HCT116 (cell line): ENCODE results near the gene LRCH4. TPM values are rescaled to one million over a fixed set of nuclear protein-coding genes. Genes with fewer than 3 reads are reported as not detected.

Source experiments
- ATAC-seq: fragments of 200-7000 bp; cut with Tn5 transposase; 2 replicates; pipeline ENCODE4 v1.9.1; 2020; ENCODE audit warnings: mild to moderate bottlenecking, moderate library complexity
- BruUV-seq: library from RNA; stranded (reverse); fragments of 400-500 nt; replicated peaks from 2 replicates; lab custom pipeline; 2021; lab: Mats Ljungman, UMichigan
- CTCF ChIA-PET: fragments of 300-600 bp; sonication (Branson Sonifier 250); formaldehyde crosslinking; loops from one replicate; lab custom pipeline; 2021; ENCODE audit warnings: antibody characterized with exemption; lab: Charles Lee
- POLR2A ChIA-PET: fragments of 300-600, 350-600 bp; sonication (Branson Sonifier 250); formaldehyde crosslinking; loops from one replicate; lab custom pipeline; 2021; ENCODE audit warnings: antibody characterized with exemption; lab: Charles Lee
- RAD21 ChIA-PET, 2 experiments: fragments of 300-600 bp; sonication (Branson Sonifier 250); formaldehyde crosslinking; loops; one replicate each; lab custom pipeline; 2023; ENCODE audit warnings: low total read pairs in 2 of 2; ENCODE audit not compliant: uncharacterized antibody in 2 of 2, unreplicated experiment in 2 of 2, low non-redundant PET in 1 of 2; lab: Charles Lee
- DNase-seq: peaks from one replicate; pipeline ENCODE4 v3.0.0-alpha.2; 2010; ENCODE audit warnings: low read depth, low spot score
- H2AFZ ChIP-seq: fragments of 200-600 bp; shearing (Covaris generic), sonication (generic); 2 replicates; pipeline ENCODE4 v1.6.1; 2017; ENCODE audit warnings: low read depth, mixed run types, mixed read lengths, antibody characterized with exemption, low read length; ENCODE audit not compliant: poor library complexity, severe bottlenecking
- H3K27ac ChIP-seq: 2 replicates; pipeline ENCODE4 v1.5.1; 2012; ENCODE audit warnings: low read depth, low read length
- H3K27me3 ChIP-seq: fragments of 200-600 bp; sonication (generic); 2 replicates; pipeline ENCODE4 v1.6.1; 2016; ENCODE audit warnings: mixed run types, low read length, mixed read lengths; ENCODE audit not compliant: insufficient read depth
- H3K36me3 ChIP-seq, 2 experiments: fragments of 200-500 bp in 1 of 2; fragments of 200-600 bp in 1 of 2; sonication (Bioruptor generic) in 1 of 2; sonication (generic) in 1 of 2; 2 replicates each; pipeline versions ENCODE4 v1.5.1 to v1.6.1; 2014 to 2016; ENCODE audit warnings: low read length in 2 of 2, inconsistent platforms in 1 of 2, mixed read lengths in 1 of 2, mixed run types in 1 of 2; ENCODE audit not compliant: insufficient read depth in 2 of 2, control insufficient read depth in 1 of 2
- H3K4me1 ChIP-seq, 2 experiments: fragments of 200-600 bp in 1 of 2; sonication (generic) in 1 of 2; 2 replicates each; pipeline versions ENCODE4 v1.5.1 to v1.6.1; 2012 to 2017; ENCODE audit warnings: low read length in 2 of 2, inconsistent platforms in 1 of 2, mild to moderate bottlenecking in 1 of 2, mixed read lengths in 1 of 2, mixed run types in 1 of 2, moderate library complexity in 1 of 2; ENCODE audit not compliant: insufficient read depth in 2 of 2, control insufficient read depth in 1 of 2
- H3K4me2 ChIP-seq: fragments of 200-600 bp; sonication (generic); 2 replicates; pipeline ENCODE4 v1.6.1; 2017; ENCODE audit warnings: mixed run types, low read length, mixed read lengths
- H3K4me3 ChIP-seq, 2 experiments: fragments of 200-600 bp in 1 of 2; sonication (generic) in 1 of 2; replicated peaks in 1 of 2; 2 replicates each; pipeline ENCODE4 v1.5.1; 2011 to 2016; ENCODE audit warnings: low read length in 2 of 2, control low read depth in 1 of 2, low read depth in 1 of 2, mild to moderate bottlenecking in 1 of 2, mixed read lengths in 1 of 2, mixed run types in 1 of 2
- H3K79me2 ChIP-seq: fragments of 200-600 bp; sonication (generic); 2 replicates; pipeline ENCODE4 v1.6.1; 2017; ENCODE audit warnings: mild to moderate bottlenecking, mixed run types, low read length, moderate library complexity, mixed read lengths; ENCODE audit not compliant: insufficient read depth
- H3K9ac ChIP-seq: fragments of 200-600 bp; sonication (generic); 2 replicates; pipeline ENCODE4 v1.6.1; 2016; ENCODE audit warnings: low read length, mixed read lengths
- H3K9me2 ChIP-seq: fragments of 200-600 bp; sonication (generic), shearing (Covaris generic); 2 replicates; pipeline ENCODE4 v1.6.1; 2017; ENCODE audit warnings: mixed run types, mild to moderate bottlenecking, moderate library complexity; ENCODE audit not compliant: insufficient read depth
- H3K9me3 ChIP-seq, 2 experiments: fragments of 200-500 bp in 1 of 2; fragments of 200-600 bp in 1 of 2; sonication (Bioruptor generic) in 1 of 2; sonication (generic) in 1 of 2; 2 replicates each; pipeline ENCODE4 v1.6.1; 2014 to 2017; ENCODE audit warnings: low read length in 2 of 2, mixed read lengths in 2 of 2, inconsistent platforms in 1 of 2, low read depth in 1 of 2, mild to moderate bottlenecking in 1 of 2, mixed run types in 1 of 2, moderate library complexity in 1 of 2; ENCODE audit not compliant: control insufficient read depth in 1 of 2, insufficient read depth in 1 of 2
- H4K20me1 ChIP-seq: fragments of 200-600 bp; sonication (generic), shearing (Covaris generic); 2 replicates; pipeline ENCODE4 v1.6.1; 2017; ENCODE audit warnings: mixed run types, mild to moderate bottlenecking, moderate library complexity; ENCODE audit not compliant: insufficient read depth
- CBX3 ChIP-seq: IDR thresholded peaks from 2 replicates; pipeline ENCODE4 v1.6.1; 2012; ENCODE audit warnings: low read depth
- CEBPB ChIP-seq: IDR thresholded peaks from 2 replicates; pipeline ENCODE4 v1.6.1; 2012; ENCODE audit warnings: low read depth
- EGR1 ChIP-seq: IDR thresholded peaks from 2 replicates; pipeline ENCODE4 v1.6.1; 2012; ENCODE audit warnings: low read depth
- EZH2 ChIP-seq: fragments of 200-600 bp; sonication (generic); IDR thresholded peaks from 2 replicates; pipeline ENCODE4 v1.6.1; 2017; ENCODE audit warnings: antibody characterized with exemption, mixed run types
- FOSL1 ChIP-seq: IDR thresholded peaks from 2 replicates; pipeline ENCODE4 v1.6.1; 2012; ENCODE audit warnings: low read depth
- POLR2A ChIP-seq: IDR thresholded peaks from 2 replicates; pipeline ENCODE4 v1.7.0; 2011; ENCODE audit warnings: borderline replicate concordance; ENCODE audit not compliant: insufficient read depth, insufficient read length; ENCODE audit errors: extremely low read depth
- POLR2AphosphoS5 ChIP-seq: IDR thresholded peaks from 2 replicates; pipeline ENCODE4 v1.6.1; 2011; ENCODE audit warnings: mild to moderate bottlenecking, low read depth, low read length, moderate library complexity
- RAD21 ChIP-seq: IDR thresholded peaks from 2 replicates; pipeline ENCODE4 v1.6.1; 2012; ENCODE audit warnings: low read depth, mild to moderate bottlenecking
- SIN3A ChIP-seq: IDR thresholded peaks from 2 replicates; pipeline ENCODE4 v1.6.1; 2012; ENCODE audit warnings: low read depth
- YY1 ChIP-seq: IDR thresholded peaks from 2 replicates; pipeline ENCODE4 v1.6.1; 2011; ENCODE audit warnings: low read length, low read depth, moderate library complexity, mild to moderate bottlenecking; ENCODE audit not compliant: insufficient replicate concordance; ENCODE audit errors: extremely low read depth
- ZFX ChIP-seq: fragments of 450-650 bp; IDR thresholded peaks from 2 replicates; pipeline ENCODE4 v1.6.1; 2017
- intact Hi-C: fragments of 100-400 bp; cut with micrococcal nuclease; formaldehyde crosslinking; loops from 2 replicates; pipeline ENCODE4 v1.10.0; 2022
- total RNA-seq: library from RNA; stranded (reverse); gene quantifications from one replicate; pipeline ENCODE4 v1.2.1, GENCODE V29; 2021; ENCODE audit not compliant: unreplicated experiment
- TF ChIP-seq, protein P1 (sequence below): IDR thresholded peaks from 2 replicates; pipeline ENCODE4 v1.6.1; 2011; ENCODE audit warnings: mild to moderate bottlenecking, low read length, moderate library complexity; ENCODE audit not compliant: insufficient replicate concordance; ENCODE audit errors: extremely low read depth
- TF ChIP-seq, protein P2 (sequence below), 3 experiments: fragments of 200-600 bp in 1 of 3; sonication (generic) in 1 of 3; IDR thresholded peaks in 2 of 3; conservative IDR thresholded peaks in 1 of 3; 2 replicates each; pipeline ENCODE4 v1.5.1; 2012 to 2017; ENCODE audit warnings: low read depth in 2 of 3, low read length in 2 of 3, antibody characterized with exemption in 1 of 3, borderline replicate concordance in 1 of 3, control low read depth in 1 of 3, mild to moderate bottlenecking in 1 of 3, mixed read lengths in 1 of 3, mixed run types in 1 of 3, moderate library complexity in 1 of 3; ENCODE audit not compliant: insufficient read depth in 1 of 3

The LRCH4 gene
- total RNA-seq, 1 experiment from 2014 or later = 47.9 TPM

DNA sequence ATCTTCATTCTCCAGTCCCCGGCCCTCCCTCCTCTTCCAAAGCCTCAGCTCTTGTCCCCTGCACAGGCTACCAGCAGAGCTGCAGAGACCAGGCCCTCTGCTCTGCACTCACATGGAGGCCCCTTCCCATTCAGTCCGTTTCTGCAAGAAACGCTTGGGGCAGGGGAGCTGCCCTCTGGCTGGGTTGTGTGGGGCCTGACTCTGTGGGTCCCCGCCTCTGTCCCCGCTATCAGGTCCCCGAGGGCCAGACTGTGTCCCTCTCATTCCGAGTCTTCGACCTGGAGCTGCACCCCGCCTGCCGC, 17.7 kb upstream of the LRCH4 start (continued):
- TF ChIP-seq CBX3 (no peak), POLR2A (no peak), SIN3A (no peak), EGR1 (no peak), POLR2AphosphoS5 (no peak)
- TF ChIP-seq, protein P1, sequence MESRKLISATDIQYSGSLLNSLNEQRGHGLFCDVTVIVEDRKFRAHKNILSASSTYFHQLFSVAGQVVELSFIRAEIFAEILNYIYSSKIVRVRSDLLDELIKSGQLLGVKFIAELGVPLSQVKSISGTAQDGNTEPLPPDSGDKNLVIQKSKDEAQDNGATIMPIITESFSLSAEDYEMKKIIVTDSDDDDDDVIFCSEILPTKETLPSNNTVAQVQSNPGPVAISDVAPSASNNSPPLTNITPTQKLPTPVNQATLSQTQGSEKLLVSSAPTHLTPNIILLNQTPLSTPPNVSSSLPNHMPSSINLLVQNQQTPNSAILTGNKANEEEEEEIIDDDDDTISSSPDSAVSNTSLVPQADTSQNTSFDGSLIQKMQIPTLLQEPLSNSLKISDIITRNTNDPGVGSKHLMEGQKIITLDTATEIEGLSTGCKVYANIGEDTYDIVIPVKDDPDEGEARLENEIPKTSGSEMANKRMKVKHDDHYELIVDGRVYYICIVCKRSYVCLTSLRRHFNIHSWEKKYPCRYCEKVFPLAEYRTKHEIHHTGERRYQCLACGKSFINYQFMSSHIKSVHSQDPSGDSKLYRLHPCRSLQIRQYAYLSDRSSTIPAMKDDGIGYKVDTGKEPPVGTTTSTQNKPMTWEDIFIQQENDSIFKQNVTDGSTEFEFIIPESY = no peak
- TF ChIP-seq, protein P2, sequence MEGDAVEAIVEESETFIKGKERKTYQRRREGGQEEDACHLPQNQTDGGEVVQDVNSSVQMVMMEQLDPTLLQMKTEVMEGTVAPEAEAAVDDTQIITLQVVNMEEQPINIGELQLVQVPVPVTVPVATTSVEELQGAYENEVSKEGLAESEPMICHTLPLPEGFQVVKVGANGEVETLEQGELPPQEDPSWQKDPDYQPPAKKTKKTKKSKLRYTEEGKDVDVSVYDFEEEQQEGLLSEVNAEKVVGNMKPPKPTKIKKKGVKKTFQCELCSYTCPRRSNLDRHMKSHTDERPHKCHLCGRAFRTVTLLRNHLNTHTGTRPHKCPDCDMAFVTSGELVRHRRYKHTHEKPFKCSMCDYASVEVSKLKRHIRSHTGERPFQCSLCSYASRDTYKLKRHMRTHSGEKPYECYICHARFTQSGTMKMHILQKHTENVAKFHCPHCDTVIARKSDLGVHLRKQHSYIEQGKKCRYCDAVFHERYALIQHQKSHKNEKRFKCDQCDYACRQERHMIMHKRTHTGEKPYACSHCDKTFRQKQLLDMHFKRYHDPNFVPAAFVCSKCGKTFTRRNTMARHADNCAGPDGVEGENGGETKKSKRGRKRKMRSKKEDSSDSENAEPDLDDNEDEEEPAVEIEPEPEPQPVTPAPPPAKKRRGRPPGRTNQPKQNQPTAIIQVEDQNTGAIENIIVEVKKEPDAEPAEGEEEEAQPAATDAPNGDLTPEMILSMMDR (IDR thresholded peaks at IDR 0.05 in 2 of 3, conservative IDR thresholded peaks at IDR 0.05 in 1 of 3; ENCODE audit: borderline replicate concordance in 1 of 3, insufficient read depth in 1 of 3, low read depth in 2 of 3, low read length in 2 of 3) = no peak

DNA sequence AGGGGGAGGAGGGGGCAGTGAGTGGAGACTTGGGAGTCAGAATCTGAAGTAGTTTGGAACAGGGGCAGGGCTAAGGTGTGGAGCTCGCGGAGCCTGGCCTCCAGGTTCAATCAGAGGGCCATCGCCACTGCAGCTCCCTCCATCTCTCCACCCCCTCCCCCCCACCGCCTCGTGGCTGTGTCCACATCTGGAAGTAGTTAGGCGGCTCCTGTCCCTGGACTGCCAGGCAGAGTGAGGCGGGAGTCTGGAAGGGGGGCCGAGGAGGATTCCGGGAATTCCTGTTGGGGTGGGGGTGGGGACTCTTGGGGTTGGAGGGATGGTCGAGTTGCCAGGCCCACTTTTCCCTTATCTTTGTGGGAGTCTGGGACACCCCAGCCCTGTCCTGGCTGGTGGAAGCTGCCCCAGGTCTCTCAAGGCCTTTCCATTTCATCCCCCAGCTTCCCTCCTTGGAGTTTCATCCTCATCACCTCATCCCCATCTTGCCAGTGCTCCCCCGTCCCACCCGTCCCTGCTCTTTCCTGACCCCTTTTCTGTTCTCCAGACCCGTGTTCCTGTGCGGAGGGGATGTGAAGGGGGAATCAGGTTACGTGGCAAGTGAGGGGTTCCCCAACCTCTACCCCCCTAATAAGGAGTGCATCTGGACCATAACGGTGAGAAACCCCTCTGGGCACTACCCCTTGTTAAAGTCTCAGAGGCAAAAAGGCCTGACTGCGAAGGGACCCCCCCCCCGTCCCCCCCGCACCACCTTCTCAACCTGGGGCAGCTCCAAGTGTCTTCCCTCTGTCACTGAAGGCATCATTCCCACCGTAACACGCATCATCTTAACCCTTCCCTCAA, 17.2 kb upstream of the LRCH4 start:
- H3K9me2 ChIP-seq = no peaks in the 10 kb centered on the region
- no peaks in the 10 kb centered on the region for H4K20me1 ChIP-seq
- H3K4me1 ChIP-seq = peaks cover 4 to 50% of the 10 kb centered on the region in 2 experiments
- ChIA-PET RAD21 (no interaction called here), POLR2A (interaction anchor here (0.8 to 3.3 kb wide), 2 partner anchors 17 to 33 kb away, joined by 3 to 10 read pairs; partner anchors contain the start of genes FBXO24 and LRCH4), CTCF (interaction anchor here (1.2 kb wide), 1 partner anchor 17 kb away, joined by 3 read pairs; the partner anchor contains the start of gene FBXO24)
- H3K79me2 ChIP-seq = no peaks in the 10 kb centered on the region
- H3K4me3 ChIP-seq = no peak overlapping the region
- H3K36me3 ChIP-seq = no peaks in the 10 kb centered on the region
- H3K27me3 ChIP-seq = no peaks in the 10 kb centered on the region
- H3K9ac ChIP-seq = peak overlapping the region; percentile 23; the same call in 1 of the 2 replicates
- no peak for ATAC-seq
- peak overlapping the region; percentile 5; the same call in 1 of the 2 replicates for H3K27ac ChIP-seq
- H3K9me3 ChIP-seq = no peaks in the 10 kb centered on the region
- no peak overlapping the region for H2AFZ ChIP-seq
- DNase-seq = no peak
- intact Hi-C loops = no loop called here
- TF ChIP-seq POLR2A = no peak
- no peak for TF ChIP-seq ZFX
- TF ChIP-seq SIN3A = no peak
- TF ChIP-seq, protein P2 (IDR thresholded peaks at IDR 0.05 in 2 of 3, conservative IDR thresholded peaks at IDR 0.05 in 1 of 3; ENCODE audit: borderline replicate concordance in 1 of 3, insufficient read depth in 1 of 3, low read depth in 2 of 3, low read length in 2 of 3) = no peak
- no peak for TF ChIP-seq CEBPB
- no peak for TF ChIP-seq FOSL1
- no peak for TF ChIP-seq EZH2
- no peak for TF ChIP-seq YY1
- no peak for TF ChIP-seq POLR2AphosphoS5
- no peak for TF ChIP-seq RAD21
- peak overlapping the region; percentile 86 for H3K4me2 ChIP-seq
- BruUV-seq = no TSS peak
